AG04450 (cell line): ENCODE measurements around the gene BATF3. TPM values are rescaled to one million over a fixed set of nuclear protein-coding genes. Genes with fewer than 3 reads are reported as not detected.
A peak's percentile ranks its signal among the peaks of the same experiment; 100 is the strongest.
"Not testable (repeated sequence)": the region's sequence is repeated elsewhere in the genome, so short reads cannot be mapped to it uniquely, and the experiment has no call there.

Experiments used
- CTCF ChIA-PET: fragments of 300-600, 350-600 bp; formaldehyde crosslinking; extraction: SDS; loops from one replicate; lab custom pipeline; 2022; ENCODE audit warnings: antibody characterized with exemption, inconsistent platforms; lab: Charles Lee
- POLR2A ChIA-PET: fragments of 350-600 bp; formaldehyde crosslinking; extraction: SDS; loops from one replicate; lab custom pipeline; 2021; ENCODE audit warnings: antibody characterized with exemption, inconsistent platforms; lab: Yijun Ruan, JAX
- DNase-seq: peaks from one replicate; pipeline ENCODE4 v3.0.0-alpha.2; 2011; ENCODE audit warnings: low read depth, low spot score
- H3K27ac ChIP-seq: one replicate; pipeline ENCODE4 v1.5.1; 2012; ENCODE audit warnings: low read depth, low read length, control low read depth
- H3K27me3 ChIP-seq: one replicate; pipeline ENCODE4 v1.6.0; 2012; ENCODE audit warnings: low read length; ENCODE audit not compliant: control insufficient read depth, insufficient read depth
- H3K4me3 ChIP-seq: 2 replicates; pipeline ENCODE4 v1.5.1; 2011; ENCODE audit warnings: mild to moderate bottlenecking, low read depth, low read length, control low read depth
- H3K9me3 ChIP-seq: 2 replicates; pipeline ENCODE4 v1.5.1; 2012; ENCODE audit warnings: low read length; ENCODE audit not compliant: control insufficient read depth, insufficient read depth
- CTCF ChIP-seq: IDR thresholded peaks from 2 replicates; pipeline ENCODE4 v1.5.1; 2011; ENCODE audit warnings: low read depth, low read length, control low read depth, inconsistent platforms
- polyA plus RNA-seq: library from polyadenylated mRNA; depleted of rRNA; stranded (reverse); fragments of >200 nt; gene quantifications from 2 replicates; pipeline ENCODE4 v1.2.3, GENCODE V29; 2011; rRNA removed

BATF3 gene
- polyA plus RNA-seq, 1 experiment = 1.4 TPM

GRCh38 chr1:212640223-212640878 lies 59.3 kb downstream of the BATF3 start:
- Histone ChIP-seq H3K9me3 (peaks cover 2% of the 10 kb centered on the region; the same call in 1 of the 2 replicates), H3K27me3 (peaks cover 11% of the 10 kb centered on the region), H3K4me3 (no peak overlapping the region), H3K27ac (no peak overlapping the region)
- ChIA-PET POLR2A (interaction anchor here (2.3 kb wide), 1 partner anchor 32 kb away, joined by 10 read pairs; the partner anchor contains the start of gene ATF3), CTCF (interaction anchor here (0.5 to 3.1 kb wide), 5 partner anchors 10 to 1047 kb away, joined by 3 to 17 read pairs (median 5); partner anchors contain the start of gene ATF3)
- no peak for TF ChIP-seq CTCF
- DNase-seq = no peak

GRCh38 chr1:212639524-212639923 lies 60.1 kb downstream of the BATF3 start:
- H3K27ac ChIP-seq = not testable (repeated sequence)
- CTCF ChIA-PET = interaction anchor here (1.6 to 3.1 kb wide), 4 partner anchors 9 to 162 kb away, joined by 3 to 17 read pairs (median 6); no protein-coding TSS in a partner anchor

DNA sequence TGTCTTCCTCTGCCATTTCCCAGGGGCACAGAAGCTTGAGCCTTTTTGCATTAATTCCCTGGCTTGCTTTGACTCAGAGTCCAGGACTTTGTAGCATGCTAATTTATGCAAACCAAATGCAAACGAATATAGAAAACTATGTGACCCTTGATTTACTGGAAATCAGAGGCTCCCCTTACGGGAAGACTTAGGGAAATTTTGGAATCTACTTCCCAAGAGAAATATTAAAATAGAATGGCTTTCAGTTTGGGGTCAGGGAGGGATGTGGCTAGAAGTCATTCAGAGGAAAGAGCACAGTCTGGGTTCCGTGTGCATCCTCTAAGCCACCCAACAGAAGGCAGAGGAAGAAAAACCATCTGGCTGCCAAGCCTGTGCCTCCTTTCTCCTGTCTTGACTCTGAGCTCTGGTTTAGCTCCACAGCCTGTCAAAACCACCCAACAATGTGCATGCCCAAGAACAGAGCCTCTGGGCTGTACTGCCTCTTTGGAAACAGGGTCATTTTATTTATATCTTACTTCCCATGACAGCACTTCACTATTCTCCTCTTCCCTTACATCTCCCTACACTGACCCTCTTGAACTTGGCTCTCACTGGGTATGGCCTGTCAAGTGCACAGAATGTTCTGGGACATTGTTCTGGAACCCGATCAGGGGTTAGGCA lies 61.0 kb downstream of the BATF3 start:
- POLR2A ChIA-PET = no interaction called here
- no peak for TF ChIP-seq CTCF
- CTCF ChIA-PET = interaction anchor here (0.6 to 2.0 kb wide), 2 partner anchors 29 to 161 kb away, joined by 4 read pairs; no protein-coding TSS in a partner anchor
- peak overlapping the region; percentile 39 for H3K27ac ChIP-seq
- peaks cover 11% of the 10 kb centered on the region for H3K27me3 ChIP-seq
- peaks cover 2% of the 10 kb centered on the region; the same call in 1 of the 2 replicates for H3K9me3 ChIP-seq
- H3K4me3 ChIP-seq = no peak overlapping the region
- DNase-seq = no peak

More at GRCh38 chr1:212639524-212639923, 60.1 kb downstream of the BATF3 start:
- H3K27me3 ChIP-seq = peaks cover 11% of the 10 kb centered on the region
- DNase-seq, H3K9me3 ChIP-seq, POLR2A ChIA-PET, H3K4me3 ChIP-seq: not testable (repeated sequence)

DNA sequence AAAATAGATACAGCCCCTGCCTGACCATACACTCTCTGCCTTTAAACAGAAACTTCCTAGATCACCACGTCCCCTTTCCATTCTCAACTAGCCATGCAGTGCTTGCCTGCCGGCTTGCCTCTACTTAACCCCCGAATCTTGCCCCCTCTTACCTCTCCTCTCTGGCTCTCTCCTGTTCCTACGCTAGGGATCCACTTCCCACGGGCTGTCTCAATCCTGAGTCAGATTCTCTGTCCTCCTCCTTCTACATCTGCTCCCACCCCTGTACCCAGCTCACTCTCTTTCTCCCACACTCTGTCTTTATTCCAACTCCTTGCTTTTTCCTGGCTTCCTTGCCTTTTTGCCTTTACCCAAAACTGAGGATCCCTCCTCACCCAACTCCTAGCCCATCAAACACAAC lies 61.7 kb downstream of the BATF3 start:
- no peak overlapping the region for H3K4me3 ChIP-seq
- peaks cover 14% of the 10 kb centered on the region for H3K27me3 ChIP-seq
- peaks cover 2% of the 10 kb centered on the region; the same call in 1 of the 2 replicates for H3K9me3 ChIP-seq
- CTCF ChIA-PET = interaction anchor here (2.0 kb wide), 1 partner anchor 160 kb away, joined by 4 read pairs; no protein-coding TSS in a partner anchor
- peak overlapping the region; percentile 42 for H3K27ac ChIP-seq
- no peak for DNase-seq
- POLR2A ChIA-PET = no interaction called here
- no peak for TF ChIP-seq CTCF

Other genes with a start within 250 kb of the BATF3 start
- 5.5 TPM in 2 replicates for gene ATF3, start 91.1 kb downstream of the BATF3 start, polyA plus RNA-seq
- 26.7 and 33.8 TPM in 2 replicates for gene NSL1, start 91.9 kb upstream of the BATF3 start, polyA plus RNA-seq
- gene TATDN3, start 92.1 kb upstream of the BATF3 start, polyA plus RNA-seq = 12.4 and 16.3 TPM in 2 replicates
- not detected in 2 replicates for gene SPATA45, start 147.8 kb upstream of the BATF3 start, polyA plus RNA-seq
- gene FLVCR1, start 158.4 kb upstream of the BATF3 start, polyA plus RNA-seq = 2.0 and 2.3 TPM in 2 replicates